MCF 10A (cell line): ENCODE results near the gene EMP2. TPM values are rescaled to one million over a fixed set of nuclear protein-coding genes. Genes with fewer than 3 reads are reported as not detected.

Experiments
- BruUV-seq: library from RNA; stranded (reverse); fragments of 400-500 nt; replicated peaks from 2 replicates; lab custom pipeline; 2021; lab: Mats Ljungman, UMichigan
- CTCF ChIA-PET: fragments of 300-600 bp; sonication (Branson Sonifier 250); formaldehyde crosslinking; extraction: SDS; loops from one replicate; lab custom pipeline; 2021; ENCODE audit warnings: antibody characterized with exemption, inconsistent platforms; lab: Yijun Ruan, JAX
- POLR2A ChIA-PET: fragments of 300-600, 350-650 bp; sonication (Branson Sonifier 250); formaldehyde crosslinking; extraction: SDS; loops from one replicate; lab custom pipeline; 2020; ENCODE audit warnings: antibody characterized with exemption, inconsistent platforms; lab: Yijun Ruan, JAX
- DNase-seq: peaks from one replicate; pipeline ENCODE4 v3.0.0-alpha.2; 2018; ENCODE audit not compliant: unreplicated experiment
- H3K27ac Mint-ChIP-seq: one replicate; pipeline ENCODE4 v1.8.0; 2022; ENCODE audit warnings: mild to moderate bottlenecking, low read depth, mixed read lengths; ENCODE audit not compliant: unreplicated experiment
- H3K27me3 Mint-ChIP-seq: one replicate; pipeline ENCODE4 v1.8.0; 2022; ENCODE audit warnings: mixed read lengths; ENCODE audit not compliant: insufficient read depth, unreplicated experiment
- H3K36me3 Mint-ChIP-seq: one replicate; pipeline ENCODE4 v1.8.0; 2022; ENCODE audit warnings: mild to moderate bottlenecking, moderate library complexity, mixed read lengths; ENCODE audit not compliant: insufficient read depth, unreplicated experiment
- H3K4me1 Mint-ChIP-seq: one replicate; pipeline ENCODE4 v1.8.0; 2022; ENCODE audit warnings: mixed read lengths; ENCODE audit not compliant: insufficient read depth, unreplicated experiment
- H3K4me3 Mint-ChIP-seq: one replicate; pipeline ENCODE4 v1.8.0; 2022; ENCODE audit warnings: mild to moderate bottlenecking, moderate library complexity, mixed read lengths; ENCODE audit not compliant: unreplicated experiment
- H3K9me3 Mint-ChIP-seq: one replicate; pipeline ENCODE4 v1.8.0; 2022; ENCODE audit warnings: mixed read lengths; ENCODE audit not compliant: unreplicated experiment
- CTCF ChIP-seq: fragments of 200-600 bp; IDR thresholded peaks from one replicate; pipeline ENCODE4 v1.8.0; 2022; ENCODE audit warnings: antibody characterized with exemption, mild to moderate bottlenecking; ENCODE audit not compliant: unreplicated experiment
- intact Hi-C: fragments of 100-400 bp; cut with micrococcal nuclease; formaldehyde crosslinking; loops from 2 replicates; pipeline ENCODE4 v1.14.1; 2022
- total RNA-seq: library from RNA; stranded (reverse); gene quantifications from 2 replicates; pipeline ENCODE4 v1.2.3, GENCODE V29; 2022

The EMP2 gene
- total RNA-seq, 1 experiment from 2014 or later: 4.8 TPM

- Mint-ChIP-seq H3K4me3 (no peak overlapping the region), H3K27me3 (no peaks in the 10 kb centered on the region), H3K27ac (no peak overlapping the region), H3K36me3 (no peaks in the 10 kb centered on the region), H3K9me3 (no peaks in the 10 kb centered on the region), H3K4me1 (peaks cover 6% of the 10 kb centered on the region)
- TF ChIP-seq CTCF: no peak
- ChIA-PET POLR2A (no interaction called here), CTCF (interaction anchor here (0.7 to 6.2 kb wide), 2 partner anchors 343 to 400 kb away, joined by 3 to 56 read pairs; no protein-coding TSS in a partner anchor)
- intact Hi-C loops: no loop called here
- BruUV-seq: no TSS peak
- DNase-seq: no peak
Observed at GRCh38 chr16:10518479-10519041, 61.8 kb downstream of the EMP2 start.

GRCh38 chr16:10517868-10518267 is 62.5 kb downstream of the EMP2 start:
- DNase-seq: no peak
- Mint-ChIP-seq H3K36me3 (no peaks in the 10 kb centered on the region), H3K27ac (no peak overlapping the region), H3K4me3 (no peak overlapping the region), H3K4me1 (peaks cover 6% of the 10 kb centered on the region), H3K9me3 (no peaks in the 10 kb centered on the region), H3K27me3 (no peaks in the 10 kb centered on the region)
- POLR2A ChIA-PET: no interaction called here
- intact Hi-C loops: no loop called here
- CTCF ChIA-PET: interaction anchor here (5.4 to 6.2 kb wide), 2 partner anchors 220 to 401 kb away, joined by 56 to 179 read pairs; no protein-coding TSS in a partner anchor
- no TSS peak for BruUV-seq
- no peak for TF ChIP-seq CTCF

- Mint-ChIP-seq H3K4me1 (peaks cover 6% of the 10 kb centered on the region), H3K36me3 (no peaks in the 10 kb centered on the region), H3K9me3 (no peaks in the 10 kb centered on the region), H3K4me3 (no peak overlapping the region), H3K27ac (no peak overlapping the region), H3K27me3 (no peaks in the 10 kb centered on the region)
- CTCF ChIA-PET: interaction anchor here (0.5 to 6.2 kb wide), 77 partner anchors 9 to 1889 kb away, joined by 3 to 179 read pairs (median 4); partner anchors contain the start of genes EMP2 and NUBP1
- intact Hi-C loops: loop anchor here (1.0 kb wide), 2 partner anchors 223 to 404 kb away; no protein-coding TSS in a partner anchor
- POLR2A ChIA-PET: interaction anchor here (0.6 to 1.1 kb wide), 6 partner anchors 109 to 416 kb away, joined by 3 to 6 read pairs (median 4); no protein-coding TSS in a partner anchor
- peak; percentile 83 for DNase-seq
- TF ChIP-seq CTCF: peak; percentile 44
- BruUV-seq: no TSS peak
Observed at GRCh38 chr16:10514369-10515055, 65.9 kb downstream of the EMP2 start.

GRCh38 chr16:10511829-10512228 is 68.6 kb downstream of the EMP2 start:
- no peaks in the 10 kb centered on the region for H3K27me3 Mint-ChIP-seq
- DNase-seq: no peak
- intact Hi-C loops: no loop called here
- no peaks in the 10 kb centered on the region for H3K36me3 Mint-ChIP-seq
- no peak overlapping the region for H3K27ac Mint-ChIP-seq
- BruUV-seq: no TSS peak
- no peak for TF ChIP-seq CTCF
- H3K4me3 Mint-ChIP-seq: no peak overlapping the region
- peaks cover 6% of the 10 kb centered on the region for H3K4me1 Mint-ChIP-seq
- POLR2A ChIA-PET: interaction anchor here (0.8 kb wide), 1 partner anchor 177 kb away, joined by 3 read pairs; no protein-coding TSS in a partner anchor
- CTCF ChIA-PET: interaction anchor here (0.8 to 9.8 kb wide), 5 partner anchors 13 to 256 kb away, joined by 3 to 200 read pairs (median 4); no protein-coding TSS in a partner anchor
- no peaks in the 10 kb centered on the region for H3K9me3 Mint-ChIP-seq
